OCI-M2 (cell line): ENCODE measurements around the gene LBR.

Experiments
- DNase-seq: peaks from one replicate; lab custom pipeline; 2025; ENCODE audit not compliant: unreplicated experiment; lab: John Stamatoyannopoulos, UW

Gene LBR

GRCh38 chr1:225464851-225465792 is 37.3 kb upstream of the LBR start:
- DNase-seq, result no peak

DNA sequence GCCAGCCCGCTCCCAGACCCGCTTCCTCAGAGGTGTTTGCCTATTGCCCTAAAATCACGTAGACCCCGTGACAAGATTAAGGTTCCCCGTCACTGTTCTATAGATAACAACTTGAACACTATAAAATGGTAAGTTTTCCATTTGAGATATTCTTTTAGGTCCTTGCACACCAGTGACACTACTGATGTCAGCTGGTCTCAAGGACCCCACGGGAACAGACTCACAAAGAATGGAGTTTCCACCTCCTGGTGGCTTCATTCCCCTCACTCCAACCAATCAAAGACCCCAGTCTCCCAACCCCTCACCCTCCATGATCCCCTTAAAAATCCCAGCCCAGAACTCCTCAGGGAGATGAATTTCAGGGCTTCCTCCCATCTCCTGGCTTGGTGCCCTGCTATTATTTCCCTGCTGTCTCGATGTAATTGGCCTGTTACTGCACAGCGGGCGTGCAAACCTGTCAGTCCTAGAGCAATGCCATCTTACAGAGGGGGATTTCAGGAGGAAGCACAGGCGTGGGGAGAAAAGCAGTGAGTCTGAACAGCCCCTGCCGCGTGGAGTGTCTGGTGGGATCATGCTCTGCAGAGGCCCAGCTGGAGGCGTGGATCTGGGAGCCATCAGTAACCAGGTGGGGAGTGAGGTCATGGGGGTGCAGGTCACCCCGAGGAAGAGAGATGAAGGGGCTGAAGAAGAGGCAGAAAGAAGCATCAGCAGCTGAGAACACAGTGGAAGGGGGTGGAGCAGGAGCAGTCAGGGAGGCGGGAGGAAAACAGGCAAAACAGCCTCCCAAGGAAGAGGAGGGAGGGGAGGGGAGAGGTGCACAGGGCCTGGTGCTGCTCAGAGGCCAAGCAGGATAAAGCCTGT is 35.1 kb upstream of the LBR start:
- DNase-seq, result no peak

DNA sequence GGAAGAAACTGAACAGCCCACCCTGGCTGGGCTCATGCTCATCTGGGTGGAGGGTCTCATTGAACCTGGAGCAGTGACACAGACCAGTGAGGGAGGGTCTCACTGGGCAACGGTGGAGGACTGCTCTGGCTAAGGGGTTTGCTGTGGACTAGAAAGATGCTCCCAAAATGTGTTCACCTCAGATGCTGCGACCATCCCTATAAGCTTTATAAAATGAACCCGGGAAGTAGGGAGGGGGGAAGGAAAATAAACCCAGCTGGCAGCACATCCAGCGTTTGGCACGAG is 34.5 kb upstream of the LBR start:
- no peak for DNase-seq

DNA sequence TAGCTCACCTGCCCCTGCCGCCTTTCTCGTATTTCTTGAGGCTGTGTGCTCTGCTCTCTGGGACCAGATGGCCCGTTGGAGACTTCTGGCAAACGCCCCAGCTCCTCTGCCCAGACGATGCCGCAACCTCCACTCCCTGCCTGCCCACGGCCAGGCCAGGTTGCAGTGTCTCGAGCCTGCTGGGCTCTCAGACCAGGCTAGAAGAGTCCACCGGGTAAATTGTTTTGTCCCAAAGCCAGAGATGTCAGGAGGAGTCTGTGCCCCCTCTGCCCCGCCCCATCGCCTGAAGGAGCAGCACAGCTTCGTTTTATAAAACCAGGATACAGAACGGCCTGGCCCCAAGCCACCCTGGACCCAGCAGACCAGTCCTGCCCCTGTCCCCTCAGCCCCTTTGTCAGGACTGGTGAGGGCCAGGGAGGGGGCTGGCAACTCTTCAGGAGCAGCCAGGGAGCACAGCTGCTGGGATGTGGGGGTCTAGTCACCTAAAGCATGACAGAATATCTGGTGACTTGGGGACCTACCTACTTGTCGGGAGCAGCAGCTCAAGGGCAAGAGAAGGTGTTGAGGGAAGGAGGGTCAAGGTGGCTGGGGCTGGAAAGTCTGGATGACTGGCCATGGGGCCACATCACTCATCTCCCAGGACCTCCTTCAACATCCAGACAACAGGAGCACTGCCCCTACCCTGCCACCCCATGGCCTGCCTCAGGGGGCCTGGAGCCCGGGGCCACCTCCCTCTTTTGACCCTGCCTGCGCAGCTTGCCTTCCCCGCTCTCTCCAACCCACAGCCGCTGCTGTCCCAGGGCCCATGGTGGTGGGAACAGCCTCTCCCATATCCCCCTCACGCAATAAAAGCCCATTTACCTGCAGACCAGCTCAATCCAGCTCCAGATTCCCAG is 33.9 kb upstream of the LBR start:
- no peak for DNase-seq

- no peak for DNase-seq
Observed at GRCh38 chr1:225460737-225461532, 33.1 kb upstream of the LBR start.

DNA sequence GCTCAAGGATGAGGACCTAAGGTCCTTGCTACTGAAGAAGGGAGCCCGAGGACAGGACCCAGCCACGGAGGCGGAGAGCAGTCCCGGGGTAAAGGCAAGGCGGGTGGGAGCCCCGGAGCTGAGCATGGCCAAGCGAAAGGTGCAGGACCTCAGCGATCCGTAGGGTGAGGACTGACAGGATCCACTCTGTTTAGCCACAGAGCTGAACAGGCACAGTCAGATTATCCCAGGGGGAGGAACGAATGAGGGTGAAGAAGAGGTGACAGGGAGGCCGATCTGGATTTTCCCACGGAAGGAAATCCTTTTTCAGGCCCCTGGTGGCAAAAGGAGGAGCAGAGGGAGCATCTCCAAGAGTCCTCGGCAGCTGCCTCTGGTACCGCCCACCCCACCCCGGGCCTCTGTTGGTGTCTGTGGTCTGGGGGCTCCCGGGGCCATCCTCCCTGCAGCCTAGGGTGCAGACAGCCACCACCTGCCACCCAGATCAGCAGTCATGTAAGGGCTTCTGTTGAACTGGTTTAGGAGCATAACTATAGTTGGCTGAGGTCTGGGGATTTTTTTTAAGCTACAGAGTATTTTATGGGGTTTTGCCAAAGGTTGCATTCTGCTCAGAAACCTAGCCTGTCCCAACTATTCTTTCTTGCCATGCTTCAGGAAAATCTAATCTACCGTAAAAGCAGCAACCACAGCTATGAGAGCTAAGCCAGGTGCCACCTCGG is 32.3 kb upstream of the LBR start:
- DNase-seq, result no peak

- no peak for DNase-seq
Observed at GRCh38 chr1:225458222-225458631, 30.4 kb upstream of the LBR start.

GRCh38 chr1:225454733-225455132 is 26.9 kb upstream of the LBR start:
- DNase-seq, result no peak

- no peak for DNase-seq
Observed at GRCh38 chr1:225453797-225454648, 26.2 kb upstream of the LBR start.

- DNase-seq, result no peak
Observed at GRCh38 chr1:225451840-225452515, 24.1 kb upstream of the LBR start.

GRCh38 chr1:225451340-225451739 is 23.5 kb upstream of the LBR start:
- no peak for DNase-seq

DNA sequence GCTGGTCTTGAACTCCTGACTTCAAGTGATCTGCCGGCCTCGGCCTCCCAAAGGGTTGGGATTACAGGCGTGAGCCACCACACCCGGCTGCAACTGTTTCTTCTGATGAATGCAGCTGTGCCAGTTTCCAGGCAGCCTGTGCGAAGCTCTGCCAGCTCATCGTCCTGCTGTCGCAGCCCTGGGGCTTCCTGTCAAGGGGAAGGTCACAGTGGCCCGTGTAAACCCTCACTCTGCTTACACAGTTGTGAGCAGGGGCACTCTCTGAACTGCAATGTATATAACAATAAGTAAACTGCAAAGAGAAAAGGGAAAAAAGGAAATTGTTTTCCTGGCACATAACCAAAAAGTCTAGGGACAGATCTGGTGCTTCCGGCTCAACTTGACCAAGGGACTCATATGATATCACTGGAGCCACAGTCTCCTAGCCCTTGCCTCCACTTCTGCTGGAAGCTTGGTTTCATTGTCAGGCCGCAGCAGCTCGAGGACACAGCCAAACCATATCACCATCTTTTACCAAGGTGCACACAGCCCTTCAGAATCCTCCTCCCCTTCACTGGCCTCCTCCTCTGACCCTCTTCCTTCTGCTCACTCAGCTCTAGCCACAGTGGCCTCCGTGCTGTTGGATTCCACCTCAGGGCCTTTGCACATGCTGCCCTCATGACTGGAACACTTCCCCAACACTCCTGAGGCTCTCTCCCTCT is 22.8 kb upstream of the LBR start:
- no peak for DNase-seq

DNA sequence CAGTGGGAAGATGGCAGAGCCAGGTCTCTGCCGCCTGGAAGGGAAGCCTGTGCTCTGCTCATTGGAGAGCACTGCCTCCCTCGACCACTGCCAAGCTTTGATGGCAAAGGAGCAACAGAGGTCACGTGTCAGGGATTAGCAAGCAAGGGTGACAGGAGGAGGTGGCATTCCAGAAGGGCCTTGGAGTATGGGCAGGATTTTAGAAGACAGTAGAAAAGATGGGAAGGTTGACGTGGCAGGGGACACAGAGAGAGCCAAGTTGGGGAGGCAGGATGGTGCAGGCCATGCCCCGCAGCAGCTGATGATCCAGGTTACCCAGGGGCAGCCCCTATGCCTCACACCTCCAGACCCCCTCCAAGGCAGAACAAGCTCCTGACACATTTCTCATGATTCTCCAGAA is 21.9 kb upstream of the LBR start:
- DNase-seq, result no peak

GRCh38 chr1:225449261-225449660 is 21.4 kb upstream of the LBR start:
- DNase-seq, result no peak

DNA sequence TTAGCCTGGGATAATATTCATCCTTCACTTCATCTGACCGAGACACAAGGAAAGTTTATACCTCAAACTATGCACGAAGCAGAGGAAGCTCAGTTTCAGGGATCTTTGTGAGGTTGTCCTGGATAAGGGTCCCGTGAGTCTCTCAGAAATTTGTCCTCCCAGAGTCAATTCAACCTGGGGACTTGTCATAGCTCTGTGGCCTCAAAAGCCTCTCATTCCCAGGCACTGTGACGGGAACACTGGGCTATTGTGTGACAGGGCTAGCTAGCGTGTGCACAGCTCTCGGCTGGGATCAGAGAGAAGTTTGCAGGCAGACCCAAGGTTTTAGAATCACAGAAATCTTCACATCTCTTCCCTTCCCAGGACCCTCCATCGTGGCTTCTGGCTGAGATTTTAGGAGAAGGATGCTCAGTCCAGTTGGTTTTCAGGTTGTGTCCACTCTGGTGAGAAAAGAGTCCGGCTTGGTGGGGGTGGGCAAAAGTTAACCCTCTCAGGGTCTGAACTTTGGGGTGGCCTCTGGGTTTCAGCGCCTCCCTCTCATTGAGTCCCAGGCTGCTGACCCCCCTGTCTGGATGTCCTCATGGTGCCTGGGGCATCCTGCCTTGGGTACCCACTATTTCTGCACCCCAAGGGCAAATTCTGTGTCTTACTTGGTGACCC is 20.4 kb upstream of the LBR start:
- no peak for DNase-seq

DNA sequence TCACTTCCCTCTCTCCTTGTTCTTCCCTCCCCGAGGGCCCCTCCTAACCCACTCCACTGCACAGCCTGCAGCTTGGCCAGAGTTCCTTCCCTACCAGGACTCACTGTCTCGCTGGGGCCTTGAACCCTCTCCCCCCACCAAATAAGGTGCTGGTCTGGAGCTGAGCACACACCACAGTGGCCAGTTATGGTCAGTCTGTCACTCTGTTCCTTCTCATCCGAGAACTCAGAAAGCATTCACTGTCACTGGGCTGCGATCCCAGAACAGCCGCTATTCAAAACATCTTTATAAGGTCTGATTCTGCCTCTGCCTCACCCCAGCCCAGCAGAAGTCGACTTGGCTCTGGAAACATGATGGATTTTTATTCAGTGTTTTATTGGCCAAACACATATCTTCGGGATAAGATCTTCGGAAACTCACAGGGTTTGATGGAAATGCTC is 19.8 kb upstream of the LBR start:
- no peak for DNase-seq

- DNase-seq, result no peak
Observed at GRCh38 chr1:225446981-225447615, 19.3 kb upstream of the LBR start.
